Keratinocyte (primary cell): ENCODE results near the gene PANK3. TPM values are rescaled to one million over a fixed set of nuclear protein-coding genes. Genes with fewer than 3 reads are reported as not detected.

Experiments
- DNase-seq: peaks from one replicate; pipeline ENCODE4 v3.0.0-alpha.2; 2011; ENCODE audit warnings: low read depth, missing footprints, low spot score
- FAIRE-seq: peaks from 2 replicates; lab custom pipeline; 2011; peaks lifted over from hg19 to GRCh38; lab: Jason Lieb, UNC
- H2AFZ ChIP-seq: 2 replicates; pipeline ENCODE4 v1.6.0; 2012; ENCODE audit warnings: low read length, control low read depth, inconsistent platforms; ENCODE audit not compliant: control insufficient read depth
- H3K27ac ChIP-seq: 2 replicates; pipeline ENCODE4 v1.5.1; 2011; ENCODE audit warnings: low read length; ENCODE audit not compliant: control insufficient read depth, insufficient read depth
- H3K27me3 ChIP-seq: 3 replicates; pipeline ENCODE4 v1.6.0; 2011; ENCODE audit warnings: low read length; ENCODE audit not compliant: control insufficient read depth, insufficient read depth; ENCODE audit errors: extremely low read depth
- H3K36me3 ChIP-seq, 2 experiments: 2 replicates in 1 of 2; 3 replicates in 1 of 2; pipeline ENCODE4 v1.5.1; 2011; ENCODE audit warnings: low read length in 2 of 2, mild to moderate bottlenecking in 1 of 2; ENCODE audit not compliant: control insufficient read depth in 2 of 2, insufficient read depth in 2 of 2; ENCODE audit errors: extremely low read depth in 1 of 2
- H3K4me1 ChIP-seq: 3 replicates; pipeline ENCODE4 v1.5.1; 2011; ENCODE audit warnings: low read length; ENCODE audit not compliant: control insufficient read depth, insufficient read depth; ENCODE audit errors: extremely low read depth
- H3K4me2 ChIP-seq: 3 replicates; pipeline ENCODE4 v1.6.0; 2011; ENCODE audit warnings: low read depth, low read length; ENCODE audit not compliant: control insufficient read depth, insufficient read depth; ENCODE audit errors: extremely low read depth
- H3K4me3 ChIP-seq, 3 experiments: fragments of 200-600 bp in 1 of 3; sonication (generic) in 1 of 3; 2 replicates in 2 of 3; 3 replicates in 1 of 3; pipeline ENCODE4 v1.5.1; 2011 to 2016; ENCODE audit warnings: low read length in 3 of 3, mild to moderate bottlenecking in 3 of 3, control low read depth in 2 of 3, inconsistent platforms in 1 of 3, low read depth in 1 of 3, mixed read lengths in 1 of 3, mixed run types in 1 of 3, moderate library complexity in 1 of 3; ENCODE audit not compliant: control insufficient read depth in 2 of 3, insufficient read depth in 2 of 3; ENCODE audit errors: extremely low read depth in 1 of 3
- H3K79me2 ChIP-seq: 2 replicates; pipeline ENCODE4 v1.6.0; 2012; ENCODE audit warnings: low read length; ENCODE audit not compliant: control insufficient read depth, insufficient read depth
- H3K9ac ChIP-seq: 3 replicates; pipeline ENCODE4 v1.6.0; 2011; ENCODE audit warnings: low read length; ENCODE audit not compliant: control insufficient read depth, insufficient read depth; ENCODE audit errors: extremely low read depth
- H3K9me1 ChIP-seq: 3 replicates; pipeline ENCODE4 v1.6.0; 2011; ENCODE audit warnings: low read length; ENCODE audit not compliant: control insufficient read depth, insufficient read depth; ENCODE audit errors: extremely low read depth
- H3K9me3 ChIP-seq: 2 replicates; pipeline ENCODE4 v1.5.1; 2012; ENCODE audit warnings: low read depth, low read length; ENCODE audit not compliant: control insufficient read depth
- H4K20me1 ChIP-seq: 3 replicates; pipeline ENCODE4 v1.6.0; 2011; ENCODE audit warnings: low read length; ENCODE audit not compliant: control insufficient read depth, insufficient read depth; ENCODE audit errors: extremely low read depth
- EZH2 ChIP-seq: IDR thresholded peaks from one replicate; pipeline ENCODE4 v1.6.1; 2012; ENCODE audit warnings: inconsistent platforms, mild to moderate bottlenecking, low read length, moderate library complexity
- dilution Hi-C: fragments of 300-500 bp; cut with MboI; formaldehyde crosslinking; loops from one replicate; pipeline ENCODE4 v1.7.0; 2020; ENCODE audit warnings: low sequenced_read_pairs; ENCODE audit not compliant: extremely low pct_ligation_motif_present
- polyA plus RNA-seq, 5 experiments: library from polyadenylated mRNA; depleted of rRNA in 3 of 5; stranded (reverse) in 3 of 5; stranded (forward) in 1 of 5; unstranded in 1 of 5; fragments of >200 nt; gene quantifications; 1 replicate in 1 of 5; 2 replicates in 3 of 5; 3 replicates in 1 of 5; pipeline versions ENCODE4 v1.2.1 to v1.2.3, GENCODE V29; 2011 to 2012; ENCODE audit warnings: missing spikeins in 2 of 5, low read depth in 1 of 5, low replicate concordance in 1 of 5
- TF ChIP-seq, protein P1 (sequence below), 3 experiments: IDR thresholded peaks in 1 of 3; conservative IDR thresholded peaks in 1 of 3; optimal IDR thresholded peaks in 1 of 3; 2 replicates in 2 of 3; 3 replicates in 1 of 3; pipeline versions ENCODE3 to v1.5.1; 2011; ENCODE audit warnings: low read length in 3 of 3, mild to moderate bottlenecking in 3 of 3, moderate library complexity in 2 of 3, control low read depth in 1 of 3, inconsistent platforms in 1 of 3; ENCODE audit not compliant: insufficient read depth in 2 of 3; ENCODE audit errors: extremely low read depth in 1 of 3

PANK3 gene
- polyA plus RNA-seq, 1 donor (not counting 4 experiments of a cell fraction or from before 2014, with no cell fraction given): 39.6 TPM

GRCh38 chr5:168568738-168569137 is 10.4 kb downstream of the PANK3 start:
- no peak overlapping the region for H2AFZ ChIP-seq

DNA sequence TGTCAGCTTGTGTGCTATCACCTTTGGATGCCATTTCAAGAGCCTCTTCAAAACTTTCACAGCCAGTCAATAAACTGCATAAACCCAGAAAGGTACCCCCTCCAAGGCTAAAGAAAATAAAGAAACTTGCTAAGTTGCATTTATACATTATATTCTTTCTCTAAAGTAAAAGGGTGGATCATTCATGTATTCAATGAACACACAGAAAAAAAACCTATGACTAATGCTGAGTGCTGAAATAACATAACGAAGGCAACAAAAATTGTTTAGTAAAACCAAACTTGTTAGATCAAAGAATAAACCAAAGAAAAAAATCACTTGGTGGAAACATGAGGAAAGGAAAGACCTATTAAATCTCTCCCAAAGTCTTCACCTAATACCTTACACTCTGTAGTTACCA is 15.2 kb downstream of the PANK3 start:
- H3K27me3 ChIP-seq: no peaks in the 10 kb centered on the region
- no peak overlapping the region for H2AFZ ChIP-seq
- no peak for TF ChIP-seq EZH2
- TF ChIP-seq, protein P1, sequence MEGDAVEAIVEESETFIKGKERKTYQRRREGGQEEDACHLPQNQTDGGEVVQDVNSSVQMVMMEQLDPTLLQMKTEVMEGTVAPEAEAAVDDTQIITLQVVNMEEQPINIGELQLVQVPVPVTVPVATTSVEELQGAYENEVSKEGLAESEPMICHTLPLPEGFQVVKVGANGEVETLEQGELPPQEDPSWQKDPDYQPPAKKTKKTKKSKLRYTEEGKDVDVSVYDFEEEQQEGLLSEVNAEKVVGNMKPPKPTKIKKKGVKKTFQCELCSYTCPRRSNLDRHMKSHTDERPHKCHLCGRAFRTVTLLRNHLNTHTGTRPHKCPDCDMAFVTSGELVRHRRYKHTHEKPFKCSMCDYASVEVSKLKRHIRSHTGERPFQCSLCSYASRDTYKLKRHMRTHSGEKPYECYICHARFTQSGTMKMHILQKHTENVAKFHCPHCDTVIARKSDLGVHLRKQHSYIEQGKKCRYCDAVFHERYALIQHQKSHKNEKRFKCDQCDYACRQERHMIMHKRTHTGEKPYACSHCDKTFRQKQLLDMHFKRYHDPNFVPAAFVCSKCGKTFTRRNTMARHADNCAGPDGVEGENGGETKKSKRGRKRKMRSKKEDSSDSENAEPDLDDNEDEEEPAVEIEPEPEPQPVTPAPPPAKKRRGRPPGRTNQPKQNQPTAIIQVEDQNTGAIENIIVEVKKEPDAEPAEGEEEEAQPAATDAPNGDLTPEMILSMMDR (optimal IDR thresholded peaks at IDR 0.05 in 1 of 3, IDR thresholded peaks at IDR 0.05 in 1 of 3, conservative IDR thresholded peaks at IDR 0.05 in 1 of 3; ENCODE audit: extremely low read depth in 1 of 3, insufficient read depth in 2 of 3, low read length in 3 of 3): no peak
- DNase-seq: no peak
- peaks cover 47% of the 10 kb centered on the region for H3K79me2 ChIP-seq
- no peaks in the 10 kb centered on the region for H3K4me1 ChIP-seq
- peaks cover 14 to 15% of the 10 kb centered on the region in 2 experiments for H3K36me3 ChIP-seq
- no peaks in the 10 kb centered on the region for H4K20me1 ChIP-seq
- no peaks in the 10 kb centered on the region for H3K9me1 ChIP-seq
- H3K9me3 ChIP-seq: no peaks in the 10 kb centered on the region
- no peak overlapping the region for H3K4me2 ChIP-seq
- no peak overlapping the region for H3K4me3 ChIP-seq
- no peak overlapping the region for H3K9ac ChIP-seq
- no peak overlapping the region for H3K27ac ChIP-seq
- FAIRE-seq: no peak
- dilution Hi-C loops: no loop called here

More at GRCh38 chr5:168568738-168569137, 10.4 kb downstream of the PANK3 start:
- peaks cover 3 to 7% of the 10 kb centered on the region in 2 experiments for H3K36me3 ChIP-seq
- H3K27me3 ChIP-seq: no peaks in the 10 kb centered on the region
- H4K20me1 ChIP-seq: peaks cover 3% of the 10 kb centered on the region
- no peak overlapping the region for H3K27ac ChIP-seq
- no peak overlapping the region for H3K9ac ChIP-seq
- DNase-seq (no peak), FAIRE-seq (no peak)
- H3K9me3 ChIP-seq: no peaks in the 10 kb centered on the region
- H3K9me1 ChIP-seq: no peaks in the 10 kb centered on the region
- H3K4me2 ChIP-seq: no peak overlapping the region
- peaks cover 74% of the 10 kb centered on the region for H3K79me2 ChIP-seq
- TF ChIP-seq, protein P1 (optimal IDR thresholded peaks at IDR 0.05 in 1 of 3, IDR thresholded peaks at IDR 0.05 in 1 of 3, conservative IDR thresholded peaks at IDR 0.05 in 1 of 3; ENCODE audit: extremely low read depth in 1 of 3, insufficient read depth in 2 of 3, low read length in 3 of 3): no peak
- TF ChIP-seq EZH2: no peak
- H3K4me1 ChIP-seq: no peaks in the 10 kb centered on the region
- H3K4me3 ChIP-seq: no peak overlapping the region
- dilution Hi-C loops: no loop called here
